ENCODE measurements around the gene SLC34A1. TPM values are rescaled to one million over a fixed set of nuclear protein-coding genes. Genes with fewer than 3 reads are reported as not detected.
"Not testable (repeated sequence)": the region's sequence is repeated elsewhere in the genome, so short reads cannot be mapped to it uniquely, and the experiment has no call there.

SLC34A1 gene
- polyA plus RNA-seq, 3 donors: not detected

DNA sequence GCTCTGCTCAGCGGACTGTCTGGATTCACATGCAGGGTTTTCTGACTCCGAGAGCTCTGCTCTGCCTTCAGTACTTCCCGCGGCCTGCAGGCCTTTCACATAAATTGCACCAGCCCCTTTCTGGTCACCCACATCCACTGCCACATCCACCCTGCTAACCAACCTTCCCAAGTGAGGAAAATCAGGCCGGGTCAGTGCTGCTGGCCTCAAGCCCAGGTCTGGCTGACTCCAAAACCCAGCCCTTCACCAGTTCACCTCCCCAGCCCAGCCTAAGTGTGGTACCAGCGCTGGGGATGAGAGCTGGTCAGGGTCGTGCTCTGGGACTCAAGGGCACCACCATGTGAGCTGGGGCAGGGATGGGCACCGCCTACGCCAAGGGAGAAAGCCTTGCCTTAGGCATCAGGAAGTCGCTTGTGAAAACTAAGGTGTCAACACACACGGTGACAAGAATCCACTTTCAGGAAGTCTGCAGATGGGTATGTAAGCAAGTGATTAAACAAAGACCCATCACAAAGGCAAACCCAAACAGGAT lies 45.1 kb upstream of the SLC34A1 start:
- no peak overlapping the region for H2AFZ ChIP-seq (ENCODE audit: insufficient read depth, low read depth, low read length, poor library complexity, severe bottlenecking)
- no peak overlapping the region for H3K9ac ChIP-seq (ENCODE audit: insufficient read depth, low read length, poor library complexity, severe bottlenecking)
- H3K27me3 ChIP-seq (ENCODE audit: control insufficient read depth in 2 of 2, insufficient read depth in 2 of 2, low read length in 2 of 2): no peaks in the 10 kb centered on the region
- peaks cover 76 to 94% of the 10 kb centered on the region in 2 donors for H3K36me3 Mint-ChIP-seq
- H3K27ac ChIP-seq (ENCODE audit: low read depth in 1 of 2, low read length in 2 of 2): peak overlapping the region in 1 of 2 donors; percentile 36
- 90% methylated on average over 10 of the region's 11 CpGs for WGBS (ENCODE audit: insufficient coverage)
- no peaks in the 10 kb centered on the region for H3K4me1 ChIP-seq (ENCODE audit: control insufficient read depth in 1 of 2, insufficient read depth in 2 of 2, low read length in 2 of 2)
- no peaks in the 10 kb centered on the region for H3K9me3 ChIP-seq (replicated peaks in 1 of 2; ENCODE audit: control insufficient read depth in 1 of 2, insufficient read depth in 1 of 2, low read length in 2 of 2)
- no peak overlapping the region for H3K4me2 ChIP-seq (replicated peaks; ENCODE audit: extremely low read depth, low read length, poor library complexity, severe bottlenecking)
- no peak for TF ChIP-seq CTCF (IDR thresholded peaks at IDR 0.05)
- H4K20me1 ChIP-seq (ENCODE audit: insufficient read depth, low read length): peaks cover 92% of the 10 kb centered on the region
- H3K4me1 Mint-ChIP-seq: peaks cover 3% of the 10 kb centered on the region
- H3K27ac Mint-ChIP-seq: peak overlapping the region in 3 of 7 donors; percentile 31 to 66 (median 54)
- peaks cover 77 to 88% of the 10 kb centered on the region in 2 donors for H3K36me3 ChIP-seq (replicated peaks in 1 of 2; ENCODE audit: control insufficient read depth in 1 of 2, insufficient read depth in 2 of 2, low read length in 2 of 2)
- H3K4me3 Mint-ChIP-seq: no peak overlapping the region
- intact Hi-C loops (cut with micrococcal nuclease): no loop called here
- no peak overlapping the region for H3K4me3 ChIP-seq (replicated peaks in 1 of 3; ENCODE audit: low read depth in 2 of 3, low read length in 3 of 3)
- peaks cover 0 to 5% (median 0%) of the 10 kb centered on the region in 3 donors for H3K27me3 Mint-ChIP-seq (ENCODE audit: low read depth in 3 of 3)
- H3K9me3 Mint-ChIP-seq: peaks cover 0 to 2% (median 0%) of the 10 kb centered on the region in 7 donors
- H3K79me2 ChIP-seq (ENCODE audit: insufficient read depth, low read length): peaks cover 48% of the 10 kb centered on the region
- DNase-seq: no peak

DNA sequence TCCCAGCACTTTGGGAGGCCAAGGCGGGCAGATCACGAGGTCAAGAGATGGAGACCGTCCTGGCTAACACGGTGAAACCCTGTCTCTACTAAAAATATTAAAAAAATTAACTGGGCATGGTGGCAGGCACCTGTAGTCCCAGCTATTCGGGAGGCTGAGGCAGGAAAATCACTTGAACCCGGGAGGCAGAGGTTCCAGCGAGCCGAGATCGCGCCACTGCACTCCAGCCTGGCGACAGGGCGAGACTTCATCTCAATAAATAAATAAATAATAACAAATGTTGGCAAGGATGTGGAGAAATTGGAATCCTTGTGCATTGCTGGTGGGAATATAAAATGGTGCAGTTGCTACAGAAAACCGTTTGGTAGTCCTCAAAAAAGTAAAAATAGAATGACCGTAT lies 41.2 kb upstream of the SLC34A1 start:
- peaks cover 58 to 88% of the 10 kb centered on the region in 2 donors for H3K36me3 Mint-ChIP-seq
- H3K4me3 Mint-ChIP-seq; H3K4me3 ChIP-seq (replicated peaks in 1 of 3; ENCODE audit: low read depth in 2 of 3, low read length in 3 of 3); H3K27me3 Mint-ChIP-seq (ENCODE audit: low read depth in 3 of 3); H3K4me1 Mint-ChIP-seq; H3K9ac ChIP-seq (ENCODE audit: insufficient read depth, low read length, poor library complexity, severe bottlenecking); H3K4me1 ChIP-seq (ENCODE audit: control insufficient read depth in 1 of 2, insufficient read depth in 2 of 2, low read length in 2 of 2); H3K9me3 ChIP-seq (replicated peaks in 1 of 2; ENCODE audit: control insufficient read depth in 1 of 2, insufficient read depth in 1 of 2, low read length in 2 of 2); H3K27ac Mint-ChIP-seq; H3K27me3 ChIP-seq (ENCODE audit: control insufficient read depth in 2 of 2, insufficient read depth in 2 of 2, low read length in 2 of 2); intact Hi-C loops (cut with micrococcal nuclease); DNase-seq; H3K4me2 ChIP-seq (replicated peaks; ENCODE audit: extremely low read depth, low read length, poor library complexity, severe bottlenecking); H3K27ac ChIP-seq (ENCODE audit: low read depth in 1 of 2, low read length in 2 of 2); H3K9me3 Mint-ChIP-seq; H2AFZ ChIP-seq (ENCODE audit: insufficient read depth, low read depth, low read length, poor library complexity, severe bottlenecking): not testable (repeated sequence)
- peaks cover 84% of the 10 kb centered on the region for H3K79me2 ChIP-seq (ENCODE audit: insufficient read depth, low read length)
- H4K20me1 ChIP-seq (ENCODE audit: insufficient read depth, low read length): peaks cover 90% of the 10 kb centered on the region
- 76% methylated on average over 2 of the region's 14 CpGs for WGBS (ENCODE audit: insufficient coverage)
- H3K36me3 ChIP-seq (replicated peaks in 1 of 2; ENCODE audit: control insufficient read depth in 1 of 2, insufficient read depth in 2 of 2, low read length in 2 of 2): peaks cover 57 to 84% of the 10 kb centered on the region in 2 donors

Data from CD14-positive monocyte (primary cell).